PC-3 (cell line): ENCODE measurements around the gene DDX42.
"Not testable (repeated sequence)": the region's sequence is repeated elsewhere in the genome, so short reads cannot be mapped to it uniquely, and the experiment has no call there.

ENCODE experiments used
- CTCF ChIP-seq: fragments of 300-600 bp; sonication (generic); conservative IDR thresholded peaks from 2 replicates; pipeline ENCODE4 v1.5.1; 2017; ENCODE audit warnings: antibody characterized with exemption, low read depth, mild to moderate bottlenecking, low read length
- EZH2 ChIP-seq: fragments of 300-600 bp; sonication (generic); IDR thresholded peaks from one replicate; pipeline ENCODE4 v1.6.1; 2017; ENCODE audit warnings: antibody characterized with exemption, mild to moderate bottlenecking, low read length; ENCODE audit not compliant: unreplicated experiment
- EZH2phosphoT487 ChIP-seq: fragments of 300-600 bp; sonication (generic); IDR thresholded peaks from 2 replicates; pipeline ENCODE4 v1.6.1; 2018; ENCODE audit warnings: mild to moderate bottlenecking, antibody characterized with exemption, low read length, borderline replicate concordance

- not testable (repeated sequence) for TF ChIP-seq CTCF, EZH2, EZH2phosphoT487
These were observed 92.7 kb downstream of the DDX42 start for GRCh38 chr17:63866625-63867024.
